ENCODE data around the gene KSR2. TPM values are rescaled to one million over a fixed set of nuclear protein-coding genes. Genes with fewer than 3 reads are reported as not detected.
"Not testable (repeated sequence)": the region's sequence is repeated elsewhere in the genome, so short reads cannot be mapped to it uniquely, and the experiment has no call there.

Gene KSR2
- total RNA-seq, 1 donor from 2014 or later = 0.30 TPM

DNA sequence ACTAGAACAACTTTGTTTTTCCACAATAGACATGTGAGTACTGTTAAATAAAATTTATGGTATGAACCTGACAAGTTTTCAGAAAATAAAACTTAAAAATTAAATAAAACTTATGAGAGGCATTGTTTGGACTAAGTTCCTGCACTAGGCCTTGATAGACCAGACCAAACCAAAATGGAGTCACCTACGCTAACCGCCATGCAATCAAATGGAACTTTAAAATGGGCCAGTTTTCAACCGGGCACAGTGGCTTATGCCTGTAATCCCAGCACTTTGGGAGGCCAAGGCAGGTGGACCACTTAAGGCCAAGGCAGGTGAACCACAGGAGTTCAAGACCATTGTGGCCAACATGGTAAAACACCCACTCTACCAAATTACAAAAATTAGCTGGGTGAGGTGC lies 42.6 kb upstream of the KSR2 start:
- Histone ChIP-seq H3K27ac (no peak overlapping the region), H3K36me3 (no peaks in the 10 kb centered on the region), H4K20me1 (ENCODE audit: low read depth) (no peaks in the 10 kb centered on the region), H3F3A (ENCODE audit: low read depth) (no peaks in the 10 kb centered on the region), H3K4me2 (no peak overlapping the region), H3K79me2 (ENCODE audit: low read depth) (no peaks in the 10 kb centered on the region), H3K9me3 (ENCODE audit: low read depth) (no peaks in the 10 kb centered on the region), H3K27me3 (no peaks in the 10 kb centered on the region), H3K9ac (no peak overlapping the region), H3K4me1 (peaks cover 3% of the 10 kb centered on the region), H2AFZ (replicated peaks) (no peak overlapping the region), H3K4me3 (no peak overlapping the region)
- TF ChIP-seq, protein P1, sequence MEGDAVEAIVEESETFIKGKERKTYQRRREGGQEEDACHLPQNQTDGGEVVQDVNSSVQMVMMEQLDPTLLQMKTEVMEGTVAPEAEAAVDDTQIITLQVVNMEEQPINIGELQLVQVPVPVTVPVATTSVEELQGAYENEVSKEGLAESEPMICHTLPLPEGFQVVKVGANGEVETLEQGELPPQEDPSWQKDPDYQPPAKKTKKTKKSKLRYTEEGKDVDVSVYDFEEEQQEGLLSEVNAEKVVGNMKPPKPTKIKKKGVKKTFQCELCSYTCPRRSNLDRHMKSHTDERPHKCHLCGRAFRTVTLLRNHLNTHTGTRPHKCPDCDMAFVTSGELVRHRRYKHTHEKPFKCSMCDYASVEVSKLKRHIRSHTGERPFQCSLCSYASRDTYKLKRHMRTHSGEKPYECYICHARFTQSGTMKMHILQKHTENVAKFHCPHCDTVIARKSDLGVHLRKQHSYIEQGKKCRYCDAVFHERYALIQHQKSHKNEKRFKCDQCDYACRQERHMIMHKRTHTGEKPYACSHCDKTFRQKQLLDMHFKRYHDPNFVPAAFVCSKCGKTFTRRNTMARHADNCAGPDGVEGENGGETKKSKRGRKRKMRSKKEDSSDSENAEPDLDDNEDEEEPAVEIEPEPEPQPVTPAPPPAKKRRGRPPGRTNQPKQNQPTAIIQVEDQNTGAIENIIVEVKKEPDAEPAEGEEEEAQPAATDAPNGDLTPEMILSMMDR (IDR thresholded peaks at IDR 0.05) = no peak
- TF ChIP-seq EZH2phosphoT487 (IDR thresholded peaks at IDR 0.05) (no peak), EZH2 (IDR thresholded peaks at IDR 0.05) (no peak)
- no peaks in the 10 kb centered on the region for H3K36me3 Mint-ChIP-seq
- H3K9me3 Mint-ChIP-seq = peaks cover 3% of the 10 kb centered on the region
- no peak overlapping the region for H3K27ac Mint-ChIP-seq
- DNase-seq (ENCODE audit: low spot score) = no peak
- H3K27me3 Mint-ChIP-seq (ENCODE audit: insufficient read depth, low read depth) = peaks cover 4% of the 10 kb centered on the region
- H3K4me1 Mint-ChIP-seq = peaks cover 21% of the 10 kb centered on the region
- H3K4me3 Mint-ChIP-seq = no peak overlapping the region

DNA sequence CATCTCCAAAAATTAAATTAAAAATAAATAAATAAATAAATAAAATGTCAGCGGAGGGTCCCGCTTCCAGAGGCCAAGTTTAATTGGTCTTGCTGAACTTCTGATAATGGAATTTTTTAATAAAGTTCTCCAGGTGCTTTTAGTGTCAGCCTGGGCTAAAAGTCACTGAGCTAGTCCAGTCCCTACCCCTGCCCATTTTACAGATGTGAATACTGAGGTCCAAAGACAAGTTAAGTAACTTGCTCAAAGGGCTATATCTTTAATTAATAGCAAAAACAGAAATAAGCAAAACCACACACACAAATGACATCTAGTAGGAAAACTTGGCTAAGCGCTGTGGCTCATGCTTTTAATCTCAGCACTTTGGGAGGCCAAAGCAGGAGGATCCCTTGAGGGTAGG lies 42.1 kb upstream of the KSR2 start:
- Histone ChIP-seq H4K20me1 (ENCODE audit: low read depth) (no peaks in the 10 kb centered on the region), H3K79me2 (ENCODE audit: low read depth) (no peaks in the 10 kb centered on the region), H3F3A (ENCODE audit: low read depth) (no peaks in the 10 kb centered on the region), H3K27ac (no peak overlapping the region), H3K4me1 (no peaks in the 10 kb centered on the region), H3K9ac (no peak overlapping the region), H3K9me3 (ENCODE audit: low read depth) (no peaks in the 10 kb centered on the region), H2AFZ (replicated peaks) (no peak overlapping the region), H3K4me3 (no peak overlapping the region), H3K36me3 (no peaks in the 10 kb centered on the region), H3K27me3 (no peaks in the 10 kb centered on the region), H3K4me2 (no peak overlapping the region)
- Mint-ChIP-seq H3K36me3 (no peaks in the 10 kb centered on the region), H3K27me3 (ENCODE audit: insufficient read depth, low read depth) (peaks cover 6% of the 10 kb centered on the region), H3K4me1 (peaks cover 16% of the 10 kb centered on the region), H3K9me3 (peaks cover 3% of the 10 kb centered on the region), H3K4me3 (no peak overlapping the region), H3K27ac (no peak overlapping the region)
- TF ChIP-seq EZH2phosphoT487 (IDR thresholded peaks at IDR 0.05) (no peak), EZH2 (IDR thresholded peaks at IDR 0.05) (no peak)
- TF ChIP-seq, protein P1 (IDR thresholded peaks at IDR 0.05) = no peak
- no peak for DNase-seq (ENCODE audit: low spot score)

DNA sequence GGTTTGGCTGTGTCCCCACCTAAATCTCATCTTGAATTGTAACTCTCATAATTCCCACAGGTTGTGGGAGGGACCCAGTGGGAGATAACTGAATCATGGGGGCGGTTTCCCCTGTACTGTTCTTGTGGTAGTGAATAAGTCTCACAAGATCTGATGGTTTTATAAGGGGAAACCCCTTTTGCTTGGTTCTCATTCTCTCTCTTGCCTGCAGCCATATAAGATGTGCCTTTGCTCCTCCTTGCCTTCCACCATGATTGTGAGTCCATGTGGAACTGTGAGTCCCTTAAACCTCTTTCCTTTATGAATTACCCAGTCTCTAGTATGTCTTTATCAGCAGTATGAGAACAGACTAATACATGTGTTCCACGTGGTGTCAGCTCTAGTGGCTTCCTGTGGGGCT lies 31.0 kb upstream of the KSR2 start:
- H3F3A ChIP-seq (ENCODE audit: low read depth); DNase-seq (ENCODE audit: low spot score); H3K4me3 Mint-ChIP-seq; H3K27me3 Mint-ChIP-seq (ENCODE audit: insufficient read depth, low read depth); H3K9me3 ChIP-seq (ENCODE audit: low read depth); H2AFZ ChIP-seq (replicated peaks); H3K9me3 Mint-ChIP-seq; H3K4me3 ChIP-seq; H3K4me1 ChIP-seq; H3K27ac ChIP-seq; H4K20me1 ChIP-seq (ENCODE audit: low read depth); H3K27ac Mint-ChIP-seq; H3K36me3 Mint-ChIP-seq; H3K79me2 ChIP-seq (ENCODE audit: low read depth); H3K27me3 ChIP-seq; H3K36me3 ChIP-seq; H3K4me1 Mint-ChIP-seq; H3K4me2 ChIP-seq; H3K9ac ChIP-seq: not testable (repeated sequence)

DNA sequence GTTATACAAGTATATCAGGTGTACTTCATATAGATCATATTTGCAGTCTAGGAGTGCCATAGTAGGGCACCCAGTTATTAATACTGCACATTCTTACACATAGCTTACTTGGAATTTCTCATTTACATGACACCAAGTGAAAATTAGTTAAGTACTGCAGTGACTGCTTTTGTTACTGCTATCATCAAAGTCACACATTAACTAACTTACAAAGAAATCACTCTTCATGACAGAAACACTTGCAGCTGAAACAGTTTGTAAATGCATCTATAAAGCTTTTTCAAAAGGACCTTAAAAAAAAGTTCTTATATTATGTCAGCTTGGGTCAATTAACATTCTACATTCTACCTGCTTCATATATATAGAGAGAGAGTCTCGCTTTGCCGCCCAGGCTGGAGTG lies 29.9 kb upstream of the KSR2 start:
- no peaks in the 10 kb centered on the region for H3K4me1 ChIP-seq
- H3K4me3 ChIP-seq = no peak overlapping the region
- no peak overlapping the region for H3K4me2 ChIP-seq
- DNase-seq (ENCODE audit: low spot score) = no peak
- H3K9ac ChIP-seq = no peak overlapping the region
- TF ChIP-seq EZH2 (IDR thresholded peaks at IDR 0.05) (no peak), EZH2phosphoT487 (IDR thresholded peaks at IDR 0.05) (no peak)
- TF ChIP-seq, protein P1 (IDR thresholded peaks at IDR 0.05) = no peak
- H3F3A ChIP-seq (ENCODE audit: low read depth) = no peaks in the 10 kb centered on the region
- Mint-ChIP-seq H3K9me3 (peaks cover 6% of the 10 kb centered on the region), H3K4me1 (peaks cover 6% of the 10 kb centered on the region), H3K27me3 (ENCODE audit: insufficient read depth, low read depth) (peaks cover 3% of the 10 kb centered on the region), H3K4me3 (no peak overlapping the region), H3K27ac (no peak overlapping the region), H3K36me3 (no peaks in the 10 kb centered on the region)
- H3K79me2 ChIP-seq (ENCODE audit: low read depth) = no peaks in the 10 kb centered on the region
- no peak overlapping the region for H2AFZ ChIP-seq (replicated peaks)
- no peaks in the 10 kb centered on the region for H4K20me1 ChIP-seq (ENCODE audit: low read depth)
- no peaks in the 10 kb centered on the region for H3K36me3 ChIP-seq
- H3K27ac ChIP-seq = no peak overlapping the region
- H3K9me3 ChIP-seq (ENCODE audit: low read depth) = no peaks in the 10 kb centered on the region
- H3K27me3 ChIP-seq = no peaks in the 10 kb centered on the region
